H4 (cell line): ENCODE measurements around the gene VRTN. TPM values are rescaled to one million over a fixed set of nuclear protein-coding genes. Genes with fewer than 3 reads are reported as not detected.
"Not testable (repeated sequence)": the region's sequence is repeated elsewhere in the genome, so short reads cannot be mapped to it uniquely, and the experiment has no call there.

Experiments
- DNase-seq: peaks from one replicate; pipeline ENCODE4 v3.0.0-alpha.2; 2015; ENCODE audit warnings: low spot score
- total RNA-seq: library from RNA; depleted of rRNA; stranded (reverse); fragments of >200 nt; shearing (Covaris generic); gene quantifications from 2 replicates; pipeline ENCODE4 v1.2.3, GENCODE V29; 2014; rRNA removed

VRTN gene
- total RNA-seq, result not detected in 2 replicates

- no peak for DNase-seq
These were observed at the start of gene VRTN for GRCh38 chr14:74348241-74348734. Gene VRTN (plus strand): TSS chr14:74348471. CDS start chr14:74356784, 8,313 bp downstream.

- no peak for DNase-seq
These were observed 49.2 kb upstream of the VRTN start for GRCh38 chr14:74299061-74299545.

DNA sequence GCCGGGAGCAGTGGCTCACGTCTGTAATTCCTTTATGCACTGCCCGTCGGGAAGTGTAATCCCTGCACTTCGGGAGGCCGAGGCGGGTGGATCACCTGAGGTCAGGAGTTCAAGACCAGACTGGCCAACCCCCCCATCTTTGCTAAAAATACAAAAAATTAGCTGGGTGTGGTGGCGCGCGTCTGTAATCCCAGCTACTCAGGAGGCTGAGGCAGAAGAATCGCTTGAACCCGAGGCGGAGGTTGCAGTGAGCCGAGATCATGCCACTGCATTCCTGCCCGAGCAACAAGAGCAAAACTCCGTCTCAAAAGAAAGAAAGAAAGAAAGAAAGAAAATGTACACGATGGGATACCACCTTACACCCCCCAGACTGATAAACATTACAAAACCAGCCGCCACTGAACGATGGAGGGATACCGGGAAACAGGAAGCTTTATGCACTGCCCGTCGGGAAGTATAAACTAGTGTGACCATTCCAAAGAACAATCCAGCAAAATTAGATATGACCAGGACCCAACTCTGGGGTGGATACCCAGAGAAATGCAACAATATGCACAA lies 46.6 kb upstream of the VRTN start:
- no peak for DNase-seq

DNA sequence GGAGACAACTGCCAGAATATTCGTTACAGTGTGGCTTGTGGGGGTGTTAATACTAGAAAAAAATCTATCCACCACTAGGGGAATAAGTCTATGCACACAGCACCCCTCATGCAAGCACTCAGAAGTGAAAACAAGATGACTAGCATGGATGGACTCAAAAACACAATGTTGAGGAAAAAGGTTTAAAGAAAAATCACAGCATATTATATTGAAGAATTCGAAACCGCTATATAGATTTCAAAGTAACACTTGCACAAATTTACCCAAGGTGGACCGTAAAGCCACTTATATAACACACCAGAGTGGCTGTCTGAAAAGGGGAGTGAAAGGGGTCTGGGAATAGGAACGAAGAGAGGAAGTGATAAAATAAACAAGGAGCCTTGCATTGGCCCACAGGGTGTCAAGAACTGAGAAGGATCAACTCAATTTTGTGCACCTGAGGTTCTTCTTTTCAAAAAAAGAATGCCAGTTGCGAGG lies 46.1 kb upstream of the VRTN start:
- peak; percentile 41 for DNase-seq

GRCh38 chr14:74302634-74303569 lies 45.4 kb upstream of the VRTN start, which contains the start of gene ABCD4:
Gene ABCD4 (minus strand): TSS chr14:74302934. CDS start chr14:74302912, 22 bp downstream.
- DNase-seq, result peak; percentile 85

DNA sequence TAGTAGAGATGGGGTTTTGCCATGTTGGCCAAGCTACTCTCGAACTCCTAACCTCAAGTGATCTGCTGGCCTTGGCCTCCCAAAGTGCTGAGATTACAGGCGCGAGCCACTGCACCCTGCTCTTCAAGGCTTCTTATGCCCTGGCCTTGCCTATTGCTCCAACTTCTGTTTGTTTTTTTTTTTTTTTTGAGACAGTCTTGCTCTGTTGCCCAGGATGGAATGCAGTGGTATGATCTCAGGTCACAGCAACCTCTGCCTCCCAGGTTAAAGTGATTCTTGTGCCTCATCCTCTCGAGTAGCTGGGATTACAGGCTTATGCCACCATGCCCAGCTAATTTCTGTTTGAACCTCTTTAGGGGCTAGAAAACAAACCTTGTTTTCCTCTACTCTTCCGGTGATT lies 39.6 kb upstream of the VRTN start:
- DNase-seq, result no peak

DNA sequence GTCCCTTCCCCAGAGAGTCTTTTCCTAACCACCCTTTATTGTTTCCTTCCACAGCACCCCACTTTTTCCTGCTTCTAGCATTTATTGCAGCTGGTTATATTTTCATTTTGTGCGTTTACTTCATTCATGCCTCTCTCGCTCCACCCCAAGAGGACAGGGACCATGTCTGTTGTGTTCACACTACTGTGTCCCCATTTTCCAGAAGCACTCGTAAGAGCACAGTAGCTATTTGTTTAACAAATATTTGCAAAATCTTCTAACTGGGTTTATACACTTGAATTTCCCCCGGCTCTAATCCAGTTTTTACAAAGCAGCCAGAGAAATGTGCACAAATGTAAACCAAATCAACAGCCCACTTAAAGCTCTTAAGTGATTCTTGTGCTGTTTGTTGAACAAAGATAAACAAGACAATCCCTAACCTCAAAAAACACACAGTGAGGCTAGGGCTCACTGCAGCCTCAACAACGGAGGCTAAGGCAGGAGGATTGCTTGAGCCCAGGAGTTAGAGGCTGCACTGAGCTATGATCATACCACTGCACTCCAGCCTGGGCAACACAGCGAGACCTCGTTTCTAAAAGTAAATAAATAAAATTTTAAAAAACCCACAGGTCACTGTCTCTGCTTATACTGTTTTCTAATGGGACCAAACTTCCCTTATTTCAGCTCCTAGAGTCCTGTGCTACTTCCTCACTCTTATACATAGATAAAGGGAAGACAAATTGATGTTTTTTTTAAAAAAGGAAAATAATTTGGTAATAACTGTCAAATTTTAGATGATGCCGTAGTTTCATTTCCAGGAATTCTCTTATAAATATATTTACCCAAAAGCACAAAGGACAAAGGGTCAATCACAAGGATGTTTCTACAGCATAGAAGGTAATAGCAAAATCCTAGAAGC lies 38.9 kb upstream of the VRTN start:
- no peak for DNase-seq

DNA sequence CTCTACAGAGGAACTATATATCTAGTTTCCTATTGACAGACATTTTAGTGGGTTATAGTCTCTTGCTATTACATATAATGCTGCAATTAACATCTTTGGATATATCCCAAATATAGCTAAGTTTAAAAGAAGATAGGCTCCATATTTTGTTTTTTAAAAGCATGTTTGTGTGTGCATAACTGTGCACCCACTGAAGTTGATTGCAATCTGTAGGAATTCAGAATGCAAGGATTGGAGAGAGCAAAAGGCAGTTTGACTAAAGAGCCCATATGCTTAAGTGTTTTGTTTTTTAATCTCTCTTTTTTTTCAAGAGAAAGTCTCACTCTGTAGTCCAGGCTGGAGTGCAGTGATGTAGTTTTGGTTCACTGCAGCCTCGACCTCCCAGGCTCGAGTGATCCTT lies 36.1 kb upstream of the VRTN start:
- DNase-seq, result no peak

DNA sequence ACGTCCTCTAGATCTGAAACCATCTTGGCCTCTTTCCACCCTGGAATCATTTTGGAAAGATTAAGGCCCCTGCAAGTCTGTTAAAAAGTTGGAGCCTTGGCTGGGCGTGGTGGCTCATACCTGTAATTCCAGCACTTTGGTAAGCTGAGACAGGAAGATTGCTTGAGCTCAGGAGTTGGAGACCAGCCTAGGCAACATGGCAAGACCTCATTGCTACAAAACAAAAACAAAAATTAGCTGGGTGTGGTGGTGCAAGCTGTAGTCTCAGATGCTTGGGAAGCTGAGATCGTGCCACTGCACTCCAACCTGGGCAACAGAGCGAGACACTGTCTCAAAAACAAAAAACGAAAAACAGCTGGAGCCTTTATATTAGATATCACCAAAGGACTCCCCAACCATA lies 34.7 kb upstream of the VRTN start:
- DNase-seq, result no peak

- no peak for DNase-seq
These were observed 33.7 kb upstream of the VRTN start for GRCh38 chr14:74314576-74314975.

- peak; percentile 22 for DNase-seq
These were observed 23.3 kb upstream of the VRTN start for GRCh38 chr14:74324931-74325361.

DNA sequence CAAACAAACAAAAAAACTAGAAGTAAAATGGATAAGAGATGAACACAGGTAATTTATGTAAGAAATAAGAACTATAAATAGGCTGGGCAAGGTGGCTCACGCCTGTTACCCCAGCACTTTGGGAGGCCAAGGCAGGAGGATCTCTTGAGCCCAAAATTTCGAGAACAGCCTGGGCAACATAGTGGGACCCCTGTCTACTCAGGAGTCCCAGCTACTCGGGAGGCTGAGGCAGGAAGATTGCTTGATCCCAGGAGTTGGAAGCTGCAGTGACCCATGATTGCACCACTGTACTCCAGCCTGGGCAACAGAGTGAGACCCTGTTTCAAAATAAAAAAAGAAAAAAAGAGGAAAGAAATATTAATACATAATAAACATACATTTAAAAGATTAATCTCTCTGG lies 22.8 kb upstream of the VRTN start:
- no peak for DNase-seq

DNA sequence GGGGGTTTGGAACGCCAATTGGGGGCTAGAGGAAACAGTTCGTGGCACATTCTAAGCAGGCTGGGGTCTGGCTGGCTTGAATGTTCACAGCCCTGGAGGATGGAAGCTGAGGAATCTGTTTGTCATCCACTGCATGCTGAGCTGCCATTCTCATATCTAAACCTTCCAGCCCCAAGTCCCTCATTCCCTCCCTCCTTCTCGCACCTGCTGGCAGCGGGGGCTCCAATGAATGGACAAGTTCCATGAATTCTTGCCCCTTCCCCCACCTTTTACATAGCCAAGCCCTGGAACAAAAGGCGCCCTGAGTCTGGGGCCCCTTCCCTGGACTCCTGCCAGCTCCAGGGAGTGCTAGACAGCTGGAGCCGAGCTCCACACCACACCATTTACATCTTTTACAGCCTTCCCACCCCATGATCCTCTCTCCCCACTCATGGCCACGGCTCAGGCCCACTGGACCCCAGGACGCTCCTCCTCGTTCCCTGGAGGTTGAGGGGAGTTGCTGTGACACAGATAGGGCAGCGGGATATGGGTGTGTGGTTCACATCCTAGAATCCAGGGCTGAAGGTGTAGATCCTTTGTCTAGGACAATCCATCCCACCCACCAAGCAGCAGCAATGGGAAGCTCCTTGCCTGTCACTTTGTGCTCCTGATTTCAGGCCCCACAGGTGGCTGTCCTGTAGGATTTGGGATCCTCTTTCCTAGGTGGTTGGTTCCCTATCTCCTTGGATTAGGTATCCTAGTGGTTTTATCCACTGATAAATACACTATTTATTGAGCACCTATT lies 21.7 kb upstream of the VRTN start:
- no peak for DNase-seq

DNA sequence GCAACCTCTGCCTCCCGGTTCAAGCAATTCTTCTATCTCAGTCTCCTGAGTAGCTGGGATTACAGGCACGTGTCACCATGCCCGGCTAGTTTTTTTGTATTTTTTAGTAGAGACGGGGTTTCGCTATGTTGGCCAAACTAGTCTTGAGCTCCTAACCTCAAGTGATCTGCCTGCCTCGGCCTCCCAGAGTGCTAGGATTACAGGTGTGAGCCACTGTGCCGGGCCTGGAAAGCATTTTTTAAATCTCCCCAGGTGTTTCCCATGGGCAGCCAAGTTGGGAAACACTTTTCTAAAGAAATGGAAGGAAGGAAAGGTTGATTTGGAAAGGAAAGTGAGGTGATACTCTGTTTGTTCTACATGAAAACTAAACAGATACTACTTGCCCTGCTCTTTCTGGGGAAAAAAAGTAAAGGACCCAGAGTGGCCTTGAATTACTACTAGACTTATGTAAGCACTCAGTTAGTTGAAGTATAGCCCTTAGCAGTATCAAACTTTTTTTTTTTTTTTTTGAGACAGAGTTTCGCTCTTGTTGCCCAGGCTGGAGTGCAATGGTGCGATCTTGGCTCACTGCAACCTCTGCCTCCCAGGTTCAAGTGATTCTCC lies 18.2 kb upstream of the VRTN start:
- not testable (repeated sequence) for DNase-seq

GRCh38 chr14:74333909-74334308 lies 14.4 kb upstream of the VRTN start:
- peak; percentile 92 for DNase-seq

DNA sequence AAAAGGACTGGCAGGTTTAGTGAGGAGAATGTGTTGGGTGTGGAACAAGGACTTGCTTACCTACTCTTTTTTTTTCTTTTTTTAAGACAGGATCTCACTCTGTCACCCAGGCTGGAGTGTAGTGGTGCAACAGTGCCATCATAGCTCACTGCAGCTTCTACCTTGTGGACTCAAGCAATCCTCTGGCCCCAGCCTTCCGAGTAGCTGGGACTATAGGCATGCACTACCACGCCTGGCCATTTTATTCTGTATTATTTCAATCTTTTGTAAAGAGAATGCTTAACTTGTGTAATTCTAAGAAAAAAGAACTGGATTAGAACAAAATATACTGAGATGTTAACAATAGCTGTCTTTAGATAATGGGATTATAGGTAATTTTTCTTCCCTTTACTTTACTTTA lies 1.9 kb upstream of the VRTN start:
- DNase-seq, result no peak

DNA sequence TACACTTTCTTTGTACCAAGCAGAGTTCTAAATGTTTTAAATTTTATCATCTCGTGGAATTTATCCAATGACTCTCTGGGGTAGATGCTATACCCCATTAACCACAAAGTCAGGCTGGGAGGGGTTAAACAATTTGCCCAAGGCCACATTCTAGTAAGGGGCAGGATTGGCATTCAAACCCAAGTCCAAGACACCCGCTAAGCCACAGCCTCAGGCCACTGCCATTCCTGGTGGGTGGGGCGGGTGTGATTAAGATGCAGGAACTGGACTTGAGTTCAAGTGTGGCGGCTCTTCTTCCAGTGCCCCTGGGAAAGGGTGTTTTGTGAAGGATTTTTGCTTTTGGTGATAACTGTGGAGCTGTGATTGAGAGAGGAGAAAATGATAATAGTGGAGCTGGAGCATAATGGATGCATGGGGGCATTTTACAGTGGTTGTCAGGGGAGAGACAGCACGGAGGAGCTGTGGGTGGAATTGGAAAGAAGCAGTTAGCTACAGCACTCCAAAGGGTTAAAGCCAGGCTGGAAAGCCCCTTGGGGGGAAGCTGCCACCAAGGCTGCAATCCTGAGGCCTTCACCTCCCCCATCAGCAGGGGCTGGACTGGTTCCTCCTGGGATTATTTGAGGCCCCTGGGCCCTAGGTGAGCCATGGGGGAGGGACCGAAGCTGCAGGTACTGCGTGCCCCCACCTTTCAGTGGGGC lies 1.0 kb upstream of the VRTN start:
- DNase-seq, result no peak

DNA sequence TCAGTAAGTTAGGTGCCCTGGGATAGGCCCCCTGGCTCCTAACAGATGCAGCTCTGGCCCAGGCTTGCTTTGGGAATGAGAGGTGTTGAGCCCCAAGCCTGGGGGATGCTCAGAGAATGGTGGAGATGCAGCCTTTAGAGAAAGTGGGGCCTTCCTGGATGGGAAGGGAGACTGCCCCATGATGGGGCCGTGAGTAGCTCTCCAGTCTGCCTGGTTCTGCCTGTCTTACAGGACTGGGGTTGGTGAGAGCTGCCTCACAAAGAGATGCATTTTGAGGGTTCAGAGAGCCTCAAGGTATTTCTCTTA lies 523 bp upstream of the VRTN start:
- no peak for DNase-seq

DNA sequence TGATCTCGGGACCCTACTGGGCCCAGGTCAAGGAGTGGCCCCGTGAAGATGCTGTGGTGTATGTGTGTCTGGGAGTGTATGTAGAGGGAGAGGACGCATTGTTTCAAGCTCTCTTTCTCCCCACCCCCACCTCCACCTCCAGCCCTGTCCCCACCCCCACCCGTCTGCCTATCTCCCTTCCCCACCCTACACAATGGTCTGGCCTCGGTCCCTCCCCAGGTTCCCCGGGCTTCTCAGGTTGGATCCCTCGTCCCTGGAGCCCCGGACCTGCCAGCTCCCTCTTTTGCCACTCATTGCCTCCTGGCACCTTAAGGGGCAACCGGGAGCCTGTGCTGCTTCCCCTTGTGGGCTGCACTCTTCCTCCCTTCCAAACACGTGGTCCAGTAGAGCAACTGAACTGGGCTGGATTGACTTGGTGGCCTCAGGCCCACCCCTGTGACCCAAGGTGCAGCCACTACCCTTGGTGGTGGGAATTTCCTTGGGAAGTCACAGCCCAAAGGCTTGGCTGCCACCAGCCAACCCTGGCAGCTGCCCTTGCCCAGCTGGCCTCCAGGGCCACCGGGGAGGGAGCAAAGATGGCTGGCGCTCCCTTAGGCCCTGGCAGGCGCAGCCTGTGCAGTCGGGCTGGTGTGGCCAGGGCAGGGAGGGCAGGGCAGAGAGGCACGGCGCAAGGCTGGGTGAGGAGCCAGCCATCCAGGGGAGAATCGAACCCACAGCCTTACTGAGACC lies 628 bp downstream of the VRTN start:
- DNase-seq, result no peak
